ENCODE measurements around the gene GSPT1. TPM values are rescaled to one million over a fixed set of nuclear protein-coding genes. Genes with fewer than 3 reads are reported as not detected.
A peak's percentile ranks its signal among the peaks of the same experiment; 100 is the strongest.

GSPT1 gene
- total and polyA plus RNA-seq, 9 of the 15 experiments (the other 6 are each of a cell fraction or from before 2014, with no cell fraction given): 63.8 to 269 (median 148) TPM

DNA sequence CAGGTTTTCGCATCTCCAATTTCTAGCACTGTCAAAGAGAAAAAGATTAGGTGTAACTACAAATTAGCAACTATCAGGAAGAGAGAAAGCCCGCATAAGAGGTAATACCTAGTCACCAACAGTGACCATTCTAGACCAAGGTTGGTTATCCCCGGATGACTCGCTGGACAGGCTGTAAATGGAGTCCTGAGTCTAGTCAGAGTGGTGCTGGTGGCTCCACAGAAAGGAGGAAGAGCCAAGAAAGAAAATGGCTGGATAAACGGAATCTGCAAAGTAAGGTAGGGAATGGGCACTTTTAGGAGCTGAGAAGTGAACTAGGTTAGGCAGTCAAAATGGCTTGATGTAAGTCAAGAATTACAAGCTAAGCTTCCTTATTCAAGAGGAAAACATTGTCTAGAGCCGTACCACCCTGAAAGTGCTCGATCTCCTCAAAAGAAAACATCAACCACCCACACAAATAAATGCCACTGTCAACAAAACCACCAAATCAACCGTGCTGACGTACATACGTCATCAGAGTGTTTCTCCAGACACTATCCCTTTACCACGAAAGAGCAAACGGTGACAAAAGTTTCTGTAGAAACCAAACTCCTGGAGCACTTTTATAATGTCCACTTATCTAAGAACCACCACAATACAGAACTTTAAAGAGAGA is 2.2 kb downstream of the GSPT1 start (continued):
- TF ChIP-seq TOE1 (IDR thresholded peaks at IDR 0.05; ENCODE audit: borderline replicate concordance): 0 out of 2 replicates have a peak, but pooled peaks have one; percentile 19
- no peak for TF ChIP-seq TOE1 (CRISPR knock-in tag; IDR thresholded peaks at IDR 0.05; ENCODE audit: borderline replicate concordance, low read depth)
- peak; percentile 41; the same call in 1 of the 2 replicates for TF ChIP-seq SP1 (CRISPR knock-in tag; IDR thresholded peaks at IDR 0.05)
- no peak for TF ChIP-seq SMARCA4 (IDR thresholded peaks at IDR 0.05)
- no peak for TF ChIP-seq SIN3B (IDR thresholded peaks at IDR 0.05; ENCODE audit: low read depth)
- no peak for TF ChIP-seq EZH2 (IDR thresholded peaks at IDR 0.05; ENCODE audit: borderline replicate concordance, low read depth, low read length)
- TF ChIP-seq CTBP1 (IDR thresholded peaks at IDR 0.05; ENCODE audit: borderline replicate concordance): 0 out of 2 replicates have a peak, but pooled peaks have one; percentile 12
- peak; percentile 11 for TF ChIP-seq MEIS2 (IDR thresholded peaks at IDR 0.05; ENCODE audit: partially characterized antibody)
- no peak for TF ChIP-seq ELF2 (CRISPR knock-in tag; IDR thresholded peaks at IDR 0.05)
- TF ChIP-seq, protein P1, sequence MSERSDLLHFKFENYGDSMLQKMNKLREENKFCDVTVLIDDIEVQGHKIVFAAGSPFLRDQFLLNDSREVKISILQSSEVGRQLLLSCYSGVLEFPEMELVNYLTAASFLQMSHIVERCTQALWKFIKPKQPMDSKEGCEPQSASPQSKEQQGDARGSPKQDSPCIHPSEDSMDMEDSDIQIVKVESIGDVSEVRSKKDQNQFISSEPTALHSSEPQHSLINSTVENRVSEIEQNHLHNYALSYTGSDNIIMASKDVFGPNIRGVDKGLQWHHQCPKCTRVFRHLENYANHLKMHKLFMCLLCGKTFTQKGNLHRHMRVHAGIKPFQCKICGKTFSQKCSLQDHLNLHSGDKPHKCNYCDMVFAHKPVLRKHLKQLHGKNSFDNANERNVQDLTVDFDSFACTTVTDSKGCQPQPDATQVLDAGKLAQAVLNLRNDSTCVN (CRISPR knock-in tag; IDR thresholded peaks at IDR 0.05): no peak
- TF ChIP-seq POLR2G (IDR thresholded peaks at IDR 0.05; ENCODE audit: low read depth, low read length): no peak
- peak; percentile 34; the same call in 1 of the 2 replicates for TF ChIP-seq SPI1 (IDR thresholded peaks at IDR 0.05; ENCODE audit: borderline replicate concordance, low read depth, low read length)
- no peak for TF ChIP-seq SMAD2 (IDR thresholded peaks at IDR 0.05; ENCODE audit: low read depth, low read length)

Data from K562 (cell line).